Measurements from ENCODE around the gene LEUTX. TPM values are rescaled to one million over a fixed set of nuclear protein-coding genes. Genes with fewer than 3 reads are reported as not detected.

LEUTX gene
- total and polyA plus RNA-seq, 2 experiments from 2014 or later = not detected

GRCh38 chr19:39828015-39828653, 49.5 kb downstream of the LEUTX start:
- Histone ChIP-seq H3K4me2 (no peak overlapping the region), H3K27me3 (ENCODE audit: insufficient read depth) (no peaks in the 10 kb centered on the region), H3K36me3 (ENCODE audit: insufficient read depth) (no peaks in the 10 kb centered on the region; the same call in 1 of the 2 replicates), H3K4me3 (no peak overlapping the region), H3K79me2 (replicated peaks; ENCODE audit: insufficient read depth) (peaks cover 6% of the 10 kb centered on the region), H3F3A (replicated peaks; ENCODE audit: low read depth) (no peaks in the 10 kb centered on the region), H3K9me2 (ENCODE audit: insufficient read depth) (no peaks in the 10 kb centered on the region), H3K27ac (ENCODE audit: low read depth) (no peak overlapping the region), H4K20me1 (replicated peaks; ENCODE audit: insufficient read depth) (0 out of 2 replicates have a peak, but pooled peaks cover 3% of the 10 kb centered on the region), H3K4me1 (ENCODE audit: insufficient read depth) (peaks cover 9% of the 10 kb centered on the region), H2AFZ (no peak overlapping the region)
- Mint-ChIP-seq H3K4me1 (peaks cover 15% of the 10 kb centered on the region), H3K27me3 (ENCODE audit: insufficient read depth, low read depth, poor library complexity) (peaks cover 13% of the 10 kb centered on the region), H3K36me3 (ENCODE audit: low read depth) (peaks cover 38% of the 10 kb centered on the region), H3K9me3 (no peaks in the 10 kb centered on the region), H3K27ac (no peak overlapping the region), H3K4me3 (no peak overlapping the region; the same call in 2 of the 3 replicates)
- no peak for DNase-seq (ENCODE audit: low spot score)
- no peak for ATAC-seq
- TF ChIP-seq CREB1 (CRISPR knock-in tag; IDR thresholded peaks at IDR 0.05; ENCODE audit: low read depth) (no peak), EZH2phosphoT487 (IDR thresholded peaks at IDR 0.05; ENCODE audit: unreplicated experiment) (no peak), ZNF331 (CRISPR knock-in tag; IDR thresholded peaks at IDR 0.05; ENCODE audit: low read depth) (no peak), EZH2 (IDR thresholded peaks at IDR 0.05; ENCODE audit: low read depth, unreplicated experiment) (no peak), ZNF114 (CRISPR knock-in tag; IDR thresholded peaks at IDR 0.05) (no peak), REST (IDR thresholded peaks at IDR 0.05; ENCODE audit: unreplicated experiment) (no peak), POLR2AphosphoS5 (IDR thresholded peaks at IDR 0.05; ENCODE audit: low read depth) (no peak), NANOG (IDR thresholded peaks at IDR 0.05; ENCODE audit: borderline replicate concordance) (no peak), STAT1 (IDR thresholded peaks at IDR 0.05; ENCODE audit: unreplicated experiment) (no peak), CTCF (conservative IDR thresholded peaks at IDR 0.05; ENCODE audit: low read depth in 2 of 2) (no peak), JUNB (IDR thresholded peaks at IDR 0.05; ENCODE audit: unreplicated experiment) (no peak), ZNF462 (CRISPR knock-in tag; IDR thresholded peaks at IDR 0.05) (no peak)
